Measurements from ENCODE around the gene ASB15.
"Not testable (repeated sequence)": the region's sequence is repeated elsewhere in the genome, so short reads cannot be mapped to it uniquely, and the experiment has no call there.

Gene ASB15

GRCh38 chr7:123599766-123600165 is 1.9 kb upstream of the ASB15 start:
- no peak for DNase-seq

GRCh38 chr7:123600876-123601275 is 745 bp upstream of the ASB15 start:
- DNase-seq: no peak

DNA sequence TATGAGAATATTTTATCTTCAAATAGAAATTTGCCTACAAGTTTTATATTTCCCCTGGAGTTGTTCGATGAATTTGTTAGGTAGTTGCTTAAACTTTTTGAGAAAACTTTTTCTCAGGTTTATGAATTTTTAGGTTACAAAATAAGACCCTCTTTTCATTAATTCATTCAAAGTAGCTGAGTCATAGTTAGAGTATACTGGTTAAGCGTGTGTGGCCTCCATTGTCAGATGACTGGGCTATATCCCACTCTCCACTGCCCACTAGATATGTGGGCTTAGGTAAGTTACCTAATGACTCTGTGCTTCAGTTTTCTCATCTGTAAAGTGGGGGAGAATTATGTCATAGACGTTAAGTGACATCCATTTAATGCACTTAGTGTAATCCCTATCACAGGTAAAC is 1.0 kb downstream of the ASB15 start:
- no peak for DNase-seq

DNA sequence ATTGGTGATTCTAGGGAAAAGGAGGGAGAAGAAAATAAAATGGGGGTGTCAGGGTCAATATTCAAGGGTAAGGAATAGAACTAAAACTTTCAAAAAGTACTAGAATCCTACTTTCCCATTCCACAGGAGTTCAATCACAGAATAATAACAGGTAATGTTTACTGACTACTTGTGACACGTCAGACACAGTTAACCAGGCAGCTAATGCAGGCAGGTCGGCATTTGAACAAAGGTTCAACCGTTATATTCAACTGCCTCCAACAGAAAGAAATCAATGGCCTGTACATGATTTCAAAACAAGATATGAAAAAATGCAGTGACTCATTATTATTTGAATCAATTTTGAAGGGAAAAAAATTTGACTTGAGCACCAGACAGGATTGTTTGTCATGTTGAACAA is 3.1 kb downstream of the ASB15 start:
- DNase-seq: no peak

- no peak for DNase-seq
These were observed 5.9 kb downstream of the ASB15 start for GRCh38 chr7:123607423-123607975.

- no peak for DNase-seq
These were observed 7.6 kb downstream of the ASB15 start for GRCh38 chr7:123608991-123609882.

GRCh38 chr7:123609883-123610239 is 8.2 kb downstream of the ASB15 start:
- DNase-seq: no peak

DNA sequence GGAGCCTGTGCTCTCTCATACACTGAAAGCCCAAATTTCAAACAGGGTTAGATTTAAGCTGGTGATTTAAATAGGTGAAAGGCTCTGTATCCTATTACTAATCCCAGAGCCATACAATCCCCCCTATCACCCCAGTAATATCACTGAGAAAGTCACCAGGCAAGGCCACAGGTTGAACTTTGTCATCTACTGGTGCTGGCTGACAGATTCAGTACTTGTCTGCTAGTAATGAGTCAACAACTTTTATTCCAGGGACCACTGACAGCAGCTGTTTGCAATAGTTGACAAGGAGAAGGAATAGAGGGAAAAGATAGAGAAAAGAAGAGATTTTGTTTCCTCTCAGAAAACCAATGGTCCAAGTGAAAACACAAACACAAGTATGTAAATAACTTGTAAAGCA is 10.4 kb downstream of the ASB15 start:
- no peak for DNase-seq

DNA sequence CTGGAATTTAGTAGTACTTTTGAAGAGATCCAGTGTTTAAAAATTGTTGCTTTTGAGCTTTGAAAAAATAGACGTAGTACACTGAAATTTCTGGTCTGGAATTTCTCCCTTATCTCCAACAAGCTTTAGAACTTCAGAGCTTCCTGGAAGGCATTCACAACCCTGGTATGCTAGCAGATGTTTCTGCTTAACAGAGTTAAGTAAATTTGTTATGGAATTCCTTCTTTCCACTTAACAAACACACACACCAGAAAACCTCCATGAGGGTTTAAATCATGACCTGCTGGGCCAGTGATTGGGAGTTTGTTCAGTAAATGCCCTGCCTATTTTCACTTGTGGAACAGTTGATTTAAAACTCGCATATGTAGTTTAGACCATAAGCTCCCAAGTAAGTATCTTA is 13.7 kb downstream of the ASB15 start:
- DNase-seq: no peak

DNA sequence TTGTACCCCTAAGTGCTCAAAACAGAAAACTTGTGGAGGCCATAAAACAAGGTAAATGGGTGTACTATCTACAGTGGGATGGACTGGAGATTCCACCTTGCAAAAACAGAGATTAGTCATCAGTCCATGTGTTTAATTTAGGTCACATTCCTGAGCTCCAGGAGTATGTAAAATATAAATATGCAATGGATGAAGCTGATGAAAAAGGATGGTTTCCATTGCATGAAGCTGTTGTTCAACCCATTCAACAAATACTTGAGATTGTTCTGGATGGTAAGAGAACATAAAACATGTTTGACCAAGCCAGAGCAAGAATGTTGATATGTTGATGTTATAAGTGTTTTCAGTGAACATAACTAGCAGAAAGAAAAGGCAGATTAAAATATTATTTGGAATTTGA is 14.6 kb downstream of the ASB15 start:
- no peak for DNase-seq

- DNase-seq: peak; percentile 8
These were observed 20.1 kb downstream of the ASB15 start for GRCh38 chr7:123621707-123622106.

DNA sequence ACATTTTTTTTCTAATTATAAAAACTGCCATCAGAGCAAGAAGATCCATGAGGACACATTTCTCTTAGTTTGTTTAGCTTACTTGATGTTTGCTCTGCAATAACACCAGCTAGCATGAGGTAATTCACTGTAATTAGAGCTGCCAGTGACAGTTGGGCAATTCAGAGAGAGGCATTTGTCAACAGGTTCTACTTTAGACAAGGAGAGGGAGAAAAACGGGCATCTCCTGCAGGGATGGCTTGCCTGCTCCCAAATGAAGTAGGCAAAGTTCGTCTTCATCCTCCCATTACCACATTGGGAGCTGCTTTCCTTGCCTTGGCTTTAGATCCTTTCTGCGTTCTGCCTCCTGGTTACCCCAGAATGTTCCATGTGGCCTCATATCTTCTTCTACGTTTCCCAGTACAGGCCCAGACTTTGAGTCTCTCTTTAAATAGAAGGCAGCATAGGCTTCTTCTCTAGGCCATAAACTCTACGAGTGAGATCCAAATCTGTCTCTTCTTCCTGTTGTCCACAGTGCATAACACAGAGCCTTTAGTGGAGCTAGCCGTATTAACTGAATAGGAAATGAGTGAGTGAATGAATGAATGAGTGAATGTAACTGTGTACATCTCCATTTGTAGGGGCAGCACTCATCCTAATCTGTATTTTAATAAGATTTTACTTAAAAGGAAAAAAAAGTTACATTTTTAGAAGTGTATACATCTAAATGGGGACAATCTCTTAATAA is 21.2 kb downstream of the ASB15 start:
- DNase-seq: peak; percentile 85

- DNase-seq: no peak
These were observed 23.0 kb downstream of the ASB15 start for GRCh38 chr7:123624527-123625183.

DNA sequence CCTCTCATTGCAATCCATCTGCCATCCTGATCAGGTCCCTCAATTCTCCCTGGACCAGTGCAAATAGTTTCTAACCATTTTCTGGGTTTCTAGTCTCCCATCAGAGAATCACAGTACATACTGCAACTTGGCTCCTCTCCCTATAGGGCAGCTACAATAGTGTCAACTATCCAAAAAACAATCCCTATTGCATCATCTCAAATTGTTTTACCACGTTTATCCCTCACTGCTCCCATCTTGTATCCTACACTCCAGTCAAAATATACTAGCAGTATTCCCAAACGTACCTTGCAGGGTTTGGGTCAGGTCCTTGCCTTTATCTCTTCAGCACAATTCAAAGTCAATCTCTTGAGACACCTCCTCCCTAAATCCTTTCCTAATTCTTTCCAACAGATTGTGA is 23.6 kb downstream of the ASB15 start:
- DNase-seq: no peak

DNA sequence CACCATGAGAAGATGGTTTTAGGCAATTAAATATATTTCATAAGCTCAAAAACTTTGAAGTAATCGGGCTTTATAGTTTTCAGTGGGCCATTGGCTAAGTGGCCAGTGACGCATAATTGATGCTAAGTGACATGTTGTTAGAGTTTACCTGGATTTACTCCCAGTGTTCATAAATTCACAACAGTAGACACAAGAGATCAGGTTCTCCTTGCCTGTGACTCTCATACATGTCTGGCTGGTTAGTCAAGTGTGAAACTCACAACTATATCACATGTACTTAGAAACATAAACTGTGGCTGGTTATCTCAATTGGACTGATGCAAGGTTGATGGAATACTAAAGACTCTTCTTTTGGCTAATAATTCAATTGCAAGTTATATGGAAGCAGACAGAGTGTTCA is 26.2 kb downstream of the ASB15 start:
- no peak for DNase-seq

- DNase-seq: no peak
These were observed 27.2 kb downstream of the ASB15 start for GRCh38 chr7:123628829-123629228.

GRCh38 chr7:123629281-123629680 is 27.7 kb downstream of the ASB15 start:
- no peak for DNase-seq

DNA sequence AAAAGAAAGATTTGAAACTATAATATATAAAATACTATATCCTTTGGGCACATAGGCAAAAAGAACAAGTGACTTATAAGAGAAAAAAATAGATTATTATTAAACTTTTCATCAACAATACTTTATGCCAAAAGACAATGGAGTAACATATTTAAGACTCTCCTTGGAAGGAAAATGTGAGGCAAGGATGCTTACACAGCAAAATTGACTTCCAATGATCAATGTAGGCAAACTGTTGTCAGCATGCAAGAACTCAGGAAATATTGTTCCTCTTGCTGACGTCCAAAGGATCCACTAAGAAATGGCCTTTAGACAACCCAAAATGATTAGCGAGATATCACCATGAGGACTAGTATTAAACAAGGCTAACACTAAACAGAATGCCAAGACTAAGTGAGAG is 31.2 kb downstream of the ASB15 start:
- DNase-seq: no peak

DNA sequence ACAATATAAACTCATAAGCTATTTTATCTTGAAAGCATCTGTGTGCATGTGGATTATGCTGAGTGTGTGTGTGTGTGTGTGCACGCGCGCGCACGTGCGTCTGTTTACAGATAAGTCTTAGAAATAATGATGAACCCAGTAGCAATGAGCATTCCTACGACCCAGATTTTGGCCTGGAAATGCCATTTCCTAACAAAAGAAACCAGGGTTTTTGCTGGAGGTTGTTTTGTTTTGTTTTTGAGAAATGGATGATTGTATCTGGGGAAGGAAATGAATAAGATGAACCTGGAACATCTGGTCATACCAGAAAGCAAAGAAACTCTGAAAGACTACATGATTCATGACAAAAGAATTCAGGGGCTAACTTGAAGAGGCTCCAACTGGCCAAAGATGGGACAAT is 31.9 kb downstream of the ASB15 start:
- no peak for DNase-seq

DNA sequence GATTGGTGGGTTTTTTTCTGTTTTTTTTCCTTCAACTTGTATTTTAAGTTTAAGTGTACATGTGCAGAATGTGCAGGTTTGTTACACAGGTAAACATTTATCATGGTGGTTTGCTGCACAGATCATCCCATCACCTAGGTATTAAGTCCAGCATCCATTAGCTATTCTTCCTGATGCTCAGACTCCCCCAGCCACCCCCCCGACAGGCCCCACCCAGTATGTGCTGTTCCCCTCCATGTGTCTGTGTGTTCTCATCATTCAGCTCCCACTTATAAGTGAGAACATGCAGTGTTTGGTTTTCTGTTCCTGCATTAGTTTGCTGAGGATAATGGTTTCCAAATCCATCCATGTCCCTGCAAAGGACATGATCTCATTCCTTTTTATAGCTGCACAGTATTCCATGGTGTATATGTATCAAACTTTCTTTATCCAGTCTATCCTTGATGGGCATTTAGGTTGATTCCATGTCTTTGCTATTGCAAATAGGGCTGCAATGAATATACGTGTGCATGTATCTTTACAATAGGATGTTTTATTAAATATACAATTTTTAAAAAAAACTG is 32.5 kb downstream of the ASB15 start:
- DNase-seq: not testable (repeated sequence)

GRCh38 chr7:123635551-123636359 is 34.1 kb downstream of the ASB15 start:
- DNase-seq: no peak

GRCh38 chr7:123637203-123637602 is 35.6 kb downstream of the ASB15 start:
- DNase-seq: no peak

Data from NCI-H1092 (cell line).